ENCODE data around the gene EMD.

Gene EMD

GRCh38 chrX:154358011-154358410 lies 21.1 kb upstream of the EMD start:
- TF ChIP-seq CTCF (conservative IDR thresholded peaks at IDR 0.05), result no peak
- H3K27ac ChIP-seq, result no peak overlapping the region

- TF ChIP-seq CTCF (conservative IDR thresholded peaks at IDR 0.05), result no peak
- no peak overlapping the region for H3K27ac ChIP-seq
These were observed 20.3 kb upstream of the EMD start for GRCh38 chrX:154358829-154359228.

- no peak for TF ChIP-seq CTCF (conservative IDR thresholded peaks at IDR 0.05)
- no peak overlapping the region for H3K27ac ChIP-seq
These were observed 19.5 kb upstream of the EMD start for GRCh38 chrX:154359362-154360154.

- no peak for TF ChIP-seq CTCF (conservative IDR thresholded peaks at IDR 0.05)
- no peak overlapping the region for H3K27ac ChIP-seq
These were observed 18.9 kb upstream of the EMD start for GRCh38 chrX:154360155-154360713.

GRCh38 chrX:154362085-154362742 lies 16.9 kb upstream of the EMD start:
- TF ChIP-seq CTCF (conservative IDR thresholded peaks at IDR 0.05), result no peak
- no peak overlapping the region for H3K27ac ChIP-seq

GRCh38 chrX:154363706-154364439 lies 15.2 kb upstream of the EMD start:
- no peak overlapping the region for H3K27ac ChIP-seq
- no peak for TF ChIP-seq CTCF (conservative IDR thresholded peaks at IDR 0.05)

- H3K27ac ChIP-seq, result no peak overlapping the region
- no peak for TF ChIP-seq CTCF (conservative IDR thresholded peaks at IDR 0.05)
These were observed 14.0 kb upstream of the EMD start for GRCh38 chrX:154365052-154365600.

Data from VCaP (cell line).